ENCODE data around the gene EPX.
"Not testable (repeated sequence)": the region's sequence is repeated elsewhere in the genome, so short reads cannot be mapped to it uniquely, and the experiment has no call there.

The EPX gene

GRCh38 chr17:58192612-58193011, at the start of gene EPX:
EPX (plus strand) TSS chr17:58192726; CDS start chr17:58192847, 121 bp downstream.
- no peak for DNase-seq

- DNase-seq: not testable (repeated sequence)
These were observed 49.2 kb upstream of the EPX start for GRCh38 chr17:58143335-58143734.

GRCh38 chr17:58144801-58145200, 47.7 kb upstream of the EPX start:
- no peak for DNase-seq

- DNase-seq: no peak
These were observed 44.5 kb upstream of the EPX start, which contains the start of gene OR4D1 for GRCh38 chr17:58147930-58148434. OR4D1 (plus strand) TSS chr17:58148384; CDS start chr17:58155154, 6,770 bp downstream.

GRCh38 chr17:58148609-58149008, 43.9 kb upstream of the EPX start:
- DNase-seq: no peak

- no peak for DNase-seq
These were observed 42.1 kb upstream of the EPX start for GRCh38 chr17:58150394-58150793.

- DNase-seq: no peak
These were observed 39.5 kb upstream of the EPX start for GRCh38 chr17:58153046-58153445.

- DNase-seq: no peak
These were observed 38.9 kb upstream of the EPX start for GRCh38 chr17:58153671-58154070.

GRCh38 chr17:58156839-58157803, 35.4 kb upstream of the EPX start:
- DNase-seq: no peak

GRCh38 chr17:58158181-58158580, 34.3 kb upstream of the EPX start:
- no peak for DNase-seq

- no peak for DNase-seq
These were observed 31.0 kb upstream of the EPX start for GRCh38 chr17:58161566-58161965.

- DNase-seq: no peak
These were observed 26.5 kb upstream of the EPX start for GRCh38 chr17:58165981-58166380.

GRCh38 chr17:58166682-58167081, 25.8 kb upstream of the EPX start, which contains the start of gene OR4D2:
OR4D2 (plus strand) TSS chr17:58166982; CDS start chr17:58169656, 2,674 bp downstream.
- no peak for DNase-seq

GRCh38 chr17:58170622-58171021, 21.9 kb upstream of the EPX start:
- no peak for DNase-seq

- DNase-seq: no peak
These were observed 20.0 kb upstream of the EPX start for GRCh38 chr17:58172369-58173071.

- no peak for DNase-seq
These were observed 17.7 kb upstream of the EPX start for GRCh38 chr17:58174871-58175270.

- DNase-seq: no peak
These were observed 16.3 kb upstream of the EPX start for GRCh38 chr17:58176200-58176599.

GRCh38 chr17:58181796-58182195, 10.7 kb upstream of the EPX start:
- DNase-seq: no peak

GRCh38 chr17:58183514-58183913, 9.0 kb upstream of the EPX start:
- DNase-seq: no peak

- no peak for DNase-seq
These were observed 8.1 kb upstream of the EPX start for GRCh38 chr17:58184308-58184985.

- DNase-seq: no peak
These were observed 7.4 kb upstream of the EPX start for GRCh38 chr17:58184986-58185761.

- no peak for DNase-seq
These were observed 5.9 kb upstream of the EPX start for GRCh38 chr17:58186591-58186990.

Measured in NCI-H1092 (cell line).